BLaER1 (cell line): ENCODE measurements around the gene ACAP2.

Source experiments
- H3K27ac ChIP-seq: shearing (Covaris generic); formaldehyde crosslinking; 2 replicates; pipeline ENCODE4 v1.8.1; 2022
- H3K27me3 ChIP-seq: shearing (Covaris generic); formaldehyde crosslinking; 2 replicates; pipeline ENCODE4 v1.8.1; 2022
- H3K36me3 ChIP-seq: shearing (Covaris generic); formaldehyde crosslinking; 2 replicates; pipeline ENCODE4 v1.8.1; 2022
- H3K4me1 ChIP-seq: shearing (Covaris generic); formaldehyde crosslinking; 2 replicates; pipeline ENCODE4 v1.8.1; 2022
- H3K4me2 ChIP-seq: shearing (Covaris generic); formaldehyde crosslinking; 2 replicates; pipeline ENCODE4 v1.8.1; 2022
- H3K4me3 ChIP-seq: shearing (Covaris generic); formaldehyde crosslinking; 2 replicates; pipeline ENCODE4 v1.8.1; 2022
- H3K9ac ChIP-seq: shearing (Covaris generic); formaldehyde crosslinking; 2 replicates; pipeline ENCODE4 v1.8.1; 2022
- H3K9me3 ChIP-seq: shearing (Covaris generic); formaldehyde crosslinking; 2 replicates; pipeline ENCODE4 v1.8.1; 2022
- H4K20me1 ChIP-seq: shearing (Covaris generic); formaldehyde crosslinking; 2 replicates; pipeline ENCODE4 v1.8.1; 2022
- Cebpa-rat ChIP-seq: shearing (Covaris generic); IDR thresholded peaks from 2 replicates; pipeline ENCODE4 v1.8.1; 2022

ACAP2 gene

DNA sequence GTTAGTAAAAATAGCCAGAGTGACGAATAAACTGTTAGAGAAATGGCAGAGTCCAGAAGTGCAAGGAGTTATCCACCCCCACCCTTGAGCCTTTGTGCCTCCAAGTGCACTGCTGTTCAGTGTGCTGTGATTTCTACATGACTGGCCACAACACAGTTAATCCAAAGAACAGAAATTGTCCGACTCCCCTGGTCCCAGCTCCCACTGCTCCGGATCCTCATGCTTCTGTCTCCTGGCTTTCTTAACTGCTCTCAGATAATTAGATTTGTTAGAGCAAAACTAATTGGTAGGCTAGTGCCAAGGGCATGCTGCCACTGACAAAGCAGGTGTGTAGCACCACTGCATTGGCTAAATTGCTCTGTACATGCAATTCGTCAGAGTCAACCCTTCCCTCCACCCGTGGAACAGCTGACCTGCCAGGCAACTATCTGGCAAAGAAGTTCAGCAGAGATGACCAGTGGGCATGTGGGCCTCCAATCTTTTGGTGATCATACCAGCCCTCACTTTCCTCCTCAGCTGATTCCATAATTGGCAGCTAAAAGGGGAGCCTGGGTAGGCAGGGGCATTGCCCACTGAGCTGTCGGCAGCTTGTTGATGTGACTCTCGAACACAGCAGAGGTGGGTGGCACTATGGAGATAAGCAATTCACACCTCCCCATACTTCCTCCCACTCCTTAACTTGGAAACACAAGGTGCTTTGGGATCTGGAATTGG is 18.9 kb upstream of the ACAP2 start:
- Histone ChIP-seq H4K20me1 (no peaks in the 10 kb centered on the region), H3K9me3 (no peaks in the 10 kb centered on the region), H3K9ac (no peak overlapping the region), H3K27ac (no peak overlapping the region), H3K36me3 (no peaks in the 10 kb centered on the region), H3K4me3 (no peak overlapping the region), H3K4me1 (peaks cover 11% of the 10 kb centered on the region; the same call in 1 of the 2 replicates), H3K4me2 (no peak overlapping the region), H3K27me3 (no peaks in the 10 kb centered on the region)
- TF ChIP-seq Cebpa-rat = no peak

DNA sequence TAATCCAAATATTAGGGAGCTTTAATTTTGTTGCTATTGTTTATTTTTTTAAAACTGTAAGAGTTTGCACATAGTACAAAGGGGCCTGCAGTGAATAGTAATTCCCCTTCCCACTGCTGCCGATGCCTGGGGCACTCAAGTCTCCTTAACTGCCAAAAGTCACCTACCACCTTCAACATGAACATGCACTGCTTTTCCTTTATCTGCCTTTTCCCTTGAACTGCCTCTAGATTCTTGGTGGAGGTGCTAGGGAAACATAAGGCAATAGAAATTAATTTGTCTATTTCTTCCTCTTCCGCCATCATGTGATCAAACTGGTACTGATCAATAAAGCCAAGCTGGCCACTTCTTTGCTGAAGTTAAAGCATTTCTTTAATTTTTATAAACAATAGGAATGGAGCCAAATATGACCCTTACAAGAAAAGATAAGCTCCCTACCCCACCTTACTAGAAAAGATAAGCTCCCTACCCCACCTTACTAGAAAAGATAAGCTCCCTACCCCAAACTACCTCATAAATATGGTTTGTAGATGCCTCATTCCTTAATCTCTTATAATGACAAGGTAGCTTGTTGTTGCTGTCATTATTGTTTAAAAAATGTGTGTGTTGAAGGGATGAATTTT is 17.4 kb upstream of the ACAP2 start:
- Histone ChIP-seq H3K9ac (no peak overlapping the region), H3K27ac (no peak overlapping the region), H3K4me2 (no peak overlapping the region), H3K27me3 (no peaks in the 10 kb centered on the region), H3K4me3 (no peak overlapping the region), H3K9me3 (no peaks in the 10 kb centered on the region), H3K4me1 (peaks cover 11% of the 10 kb centered on the region; the same call in 1 of the 2 replicates), H4K20me1 (no peaks in the 10 kb centered on the region), H3K36me3 (no peaks in the 10 kb centered on the region)
- TF ChIP-seq Cebpa-rat = no peak

DNA sequence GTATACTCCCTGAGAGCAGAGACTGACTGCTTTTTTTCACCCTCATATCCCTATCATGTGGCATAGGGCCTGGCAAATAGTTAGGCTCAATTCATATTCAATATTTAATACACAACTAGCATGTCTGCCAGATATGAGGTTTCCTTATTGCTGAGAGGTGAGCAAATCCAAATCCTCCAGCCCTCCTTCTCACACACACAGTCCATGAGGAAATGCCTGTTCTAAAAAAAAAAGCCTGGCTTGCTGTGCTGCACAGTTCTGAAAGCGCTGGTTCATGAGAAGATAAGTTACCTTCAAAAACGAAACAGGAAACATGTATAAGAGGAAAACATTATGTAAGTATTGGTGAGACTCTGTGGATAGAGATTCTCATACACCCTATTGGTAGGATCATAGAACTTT is 15.5 kb upstream of the ACAP2 start:
- Histone ChIP-seq H4K20me1 (no peaks in the 10 kb centered on the region), H3K4me1 (peaks cover 11% of the 10 kb centered on the region; the same call in 1 of the 2 replicates), H3K27me3 (no peaks in the 10 kb centered on the region), H3K4me3 (no peak overlapping the region), H3K9ac (no peak overlapping the region), H3K36me3 (no peaks in the 10 kb centered on the region), H3K27ac (no peak overlapping the region), H3K4me2 (no peak overlapping the region; the same call in 1 of the 2 replicates), H3K9me3 (no peaks in the 10 kb centered on the region)
- no peak for TF ChIP-seq Cebpa-rat

DNA sequence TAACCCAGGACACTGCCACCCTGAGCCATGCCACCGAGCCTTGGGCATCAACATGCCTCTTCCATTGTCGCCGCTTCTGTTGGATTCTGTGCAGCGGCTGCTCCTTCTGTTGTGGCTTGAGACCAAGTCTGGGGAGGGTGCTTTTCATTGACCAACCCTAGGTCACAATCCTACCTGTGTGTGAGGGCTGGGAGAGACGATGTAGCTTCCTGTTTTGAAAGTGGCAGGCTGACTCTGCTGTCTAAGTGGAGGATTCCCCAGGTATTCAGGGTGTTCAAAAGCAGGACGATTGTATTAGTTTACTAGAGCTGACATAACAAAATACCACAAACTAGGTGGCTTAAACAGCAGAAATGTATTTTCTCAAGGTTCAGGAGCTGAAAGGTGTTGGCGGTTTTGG is 13.0 kb upstream of the ACAP2 start:
- no peak overlapping the region for H3K27ac ChIP-seq
- no peaks in the 10 kb centered on the region for H3K36me3 ChIP-seq
- no peak overlapping the region for H3K9ac ChIP-seq
- no peak overlapping the region for H3K4me3 ChIP-seq
- H3K4me1 ChIP-seq = peaks cover 11% of the 10 kb centered on the region; the same call in 1 of the 2 replicates
- H4K20me1 ChIP-seq = no peaks in the 10 kb centered on the region
- no peaks in the 10 kb centered on the region for H3K27me3 ChIP-seq
- TF ChIP-seq Cebpa-rat = no peak
- H3K9me3 ChIP-seq = no peaks in the 10 kb centered on the region
- no peak overlapping the region for H3K4me2 ChIP-seq

DNA sequence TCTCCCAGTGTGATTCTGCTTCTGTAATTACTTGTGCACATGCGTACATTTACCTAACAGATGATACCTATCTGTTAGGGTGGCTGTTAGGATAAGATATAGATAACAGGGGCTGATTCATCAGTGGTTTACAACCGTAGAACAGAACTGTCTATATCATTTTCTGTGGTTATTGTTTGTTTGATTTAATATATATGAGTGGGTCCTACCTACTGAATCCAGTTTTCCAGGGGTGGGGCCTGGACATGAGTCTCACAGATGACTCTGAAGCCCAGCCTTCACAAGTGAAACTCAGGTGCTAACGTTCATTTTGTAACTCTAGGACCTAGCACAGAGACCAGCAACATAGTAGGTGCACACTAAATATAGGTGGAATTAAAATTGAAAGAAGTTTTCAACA is 10.4 kb upstream of the ACAP2 start:
- no peak overlapping the region for H3K4me2 ChIP-seq
- no peaks in the 10 kb centered on the region for H3K27me3 ChIP-seq
- no peak for TF ChIP-seq Cebpa-rat
- H3K4me3 ChIP-seq = no peak overlapping the region
- H3K9me3 ChIP-seq = no peaks in the 10 kb centered on the region
- peaks cover 4% of the 10 kb centered on the region; the same call in 1 of the 2 replicates for H3K4me1 ChIP-seq
- no peak overlapping the region for H3K9ac ChIP-seq
- no peaks in the 10 kb centered on the region for H4K20me1 ChIP-seq
- no peak overlapping the region for H3K27ac ChIP-seq
- H3K36me3 ChIP-seq = no peaks in the 10 kb centered on the region

DNA sequence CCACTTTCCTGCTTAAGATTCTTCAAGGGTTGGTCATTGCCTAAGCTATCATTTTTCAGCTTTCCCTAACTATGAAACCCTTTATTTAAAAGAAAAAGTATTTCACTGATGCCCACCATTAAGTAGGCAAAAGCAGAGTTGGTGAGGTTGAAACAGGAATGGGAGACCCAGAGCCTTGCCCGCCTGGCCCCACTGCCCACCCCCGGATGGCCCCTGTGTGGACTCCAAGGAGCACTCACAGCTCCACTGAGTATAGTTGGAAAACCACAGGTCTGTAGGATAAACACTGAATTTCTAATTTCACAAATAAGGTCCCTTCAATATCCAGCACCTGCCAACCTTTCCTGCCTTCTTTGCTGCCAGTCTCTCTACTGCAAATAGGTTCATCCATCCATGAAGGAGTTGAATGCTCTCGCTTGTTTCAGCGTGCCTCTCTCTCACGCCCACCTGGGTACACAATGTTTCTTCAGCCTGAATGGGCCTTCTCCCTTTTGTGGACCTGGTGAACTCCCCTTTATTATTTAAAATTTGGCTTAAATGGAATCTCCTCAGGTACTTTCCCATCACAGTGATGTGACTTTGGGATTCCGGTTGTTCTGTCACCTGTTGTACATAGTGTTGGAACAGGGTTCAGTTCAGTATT is 8.7 kb upstream of the ACAP2 start:
- peaks cover 3% of the 10 kb centered on the region for H3K4me1 ChIP-seq
- H3K9ac ChIP-seq = no peak overlapping the region
- no peak for TF ChIP-seq Cebpa-rat
- H3K9me3 ChIP-seq = no peaks in the 10 kb centered on the region
- H4K20me1 ChIP-seq = no peaks in the 10 kb centered on the region
- H3K36me3 ChIP-seq = no peaks in the 10 kb centered on the region
- no peak overlapping the region for H3K4me2 ChIP-seq
- H3K27me3 ChIP-seq = no peaks in the 10 kb centered on the region
- no peak overlapping the region for H3K27ac ChIP-seq
- H3K4me3 ChIP-seq = no peak overlapping the region

GRCh38 chr3:195450731-195451229 is 8.0 kb upstream of the ACAP2 start:
- Histone ChIP-seq H4K20me1 (no peaks in the 10 kb centered on the region), H3K4me2 (no peak overlapping the region), H3K4me1 (peaks cover 10% of the 10 kb centered on the region), H3K27ac (no peak overlapping the region), H3K9me3 (no peaks in the 10 kb centered on the region), H3K4me3 (no peak overlapping the region), H3K9ac (no peak overlapping the region), H3K27me3 (no peaks in the 10 kb centered on the region), H3K36me3 (no peaks in the 10 kb centered on the region)
- no peak for TF ChIP-seq Cebpa-rat

DNA sequence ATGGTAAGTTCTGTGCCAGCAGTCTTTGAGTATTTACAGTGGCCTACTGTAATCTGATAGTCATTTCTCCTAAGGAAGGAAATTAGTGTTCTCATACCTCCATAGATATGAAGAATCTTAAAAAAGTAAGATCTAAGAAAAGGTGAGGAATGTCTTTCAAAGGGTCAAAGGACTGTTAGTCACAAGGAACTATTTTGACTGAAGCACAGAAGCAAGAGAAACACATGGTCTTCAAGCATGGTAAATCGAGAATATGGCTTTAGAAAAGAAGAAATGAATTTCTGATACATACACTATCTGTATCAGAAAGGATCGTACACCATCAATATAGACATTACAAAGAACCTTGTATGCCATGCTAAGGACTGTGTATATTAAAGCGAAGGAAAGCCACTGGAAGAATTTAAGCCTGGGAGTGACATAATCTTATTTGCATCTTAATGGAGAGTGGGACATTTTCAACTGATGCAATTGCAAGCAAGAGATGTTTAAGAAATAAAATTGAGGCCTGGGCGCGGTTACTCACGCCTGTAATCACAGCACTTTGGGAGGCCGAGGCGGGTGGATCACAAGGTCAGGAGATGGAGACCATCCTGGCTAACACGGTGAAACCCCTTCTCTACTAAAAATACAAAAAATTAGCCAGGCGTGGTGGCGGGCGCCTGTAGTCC is 5.5 kb upstream of the ACAP2 start:
- H3K4me1 ChIP-seq = peaks cover 24% of the 10 kb centered on the region
- H3K9me3 ChIP-seq = no peaks in the 10 kb centered on the region
- H3K4me3 ChIP-seq = no peak overlapping the region
- H3K9ac ChIP-seq = no peak overlapping the region
- H3K27me3 ChIP-seq = no peaks in the 10 kb centered on the region
- no peaks in the 10 kb centered on the region for H4K20me1 ChIP-seq
- no peak for TF ChIP-seq Cebpa-rat
- H3K27ac ChIP-seq = no peak overlapping the region
- no peak overlapping the region for H3K4me2 ChIP-seq
- H3K36me3 ChIP-seq = no peaks in the 10 kb centered on the region

DNA sequence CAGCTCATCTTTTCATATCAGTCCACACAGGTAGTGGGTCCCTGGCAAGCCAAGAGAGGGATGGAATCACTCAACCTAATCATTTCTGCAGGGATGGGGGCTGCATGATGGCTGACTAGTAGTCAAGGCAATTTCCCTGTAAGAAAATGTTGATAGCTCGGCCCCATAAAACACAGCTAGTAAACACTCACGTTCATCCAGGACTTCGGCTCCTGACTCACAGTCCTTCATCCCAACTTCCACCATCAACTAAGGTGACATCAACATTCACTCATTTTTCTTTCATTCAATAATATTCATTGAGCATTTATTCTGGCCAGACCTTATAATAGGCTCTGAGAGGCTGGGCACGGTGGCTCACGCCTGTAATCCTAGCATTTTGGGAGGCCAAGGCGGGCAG is 4.4 kb upstream of the ACAP2 start:
- Histone ChIP-seq H3K4me1 (peaks cover 25% of the 10 kb centered on the region), H3K27ac (no peak overlapping the region), H3K27me3 (no peaks in the 10 kb centered on the region), H4K20me1 (no peaks in the 10 kb centered on the region), H3K9ac (no peak overlapping the region), H3K9me3 (no peaks in the 10 kb centered on the region), H3K4me2 (no peak overlapping the region), H3K36me3 (no peaks in the 10 kb centered on the region), H3K4me3 (no peak overlapping the region)
- no peak for TF ChIP-seq Cebpa-rat
